ENCODE results near the gene NMRK1.
A peak's percentile ranks its signal among the peaks of the same experiment; 100 is the strongest.

Gene NMRK1

DNA sequence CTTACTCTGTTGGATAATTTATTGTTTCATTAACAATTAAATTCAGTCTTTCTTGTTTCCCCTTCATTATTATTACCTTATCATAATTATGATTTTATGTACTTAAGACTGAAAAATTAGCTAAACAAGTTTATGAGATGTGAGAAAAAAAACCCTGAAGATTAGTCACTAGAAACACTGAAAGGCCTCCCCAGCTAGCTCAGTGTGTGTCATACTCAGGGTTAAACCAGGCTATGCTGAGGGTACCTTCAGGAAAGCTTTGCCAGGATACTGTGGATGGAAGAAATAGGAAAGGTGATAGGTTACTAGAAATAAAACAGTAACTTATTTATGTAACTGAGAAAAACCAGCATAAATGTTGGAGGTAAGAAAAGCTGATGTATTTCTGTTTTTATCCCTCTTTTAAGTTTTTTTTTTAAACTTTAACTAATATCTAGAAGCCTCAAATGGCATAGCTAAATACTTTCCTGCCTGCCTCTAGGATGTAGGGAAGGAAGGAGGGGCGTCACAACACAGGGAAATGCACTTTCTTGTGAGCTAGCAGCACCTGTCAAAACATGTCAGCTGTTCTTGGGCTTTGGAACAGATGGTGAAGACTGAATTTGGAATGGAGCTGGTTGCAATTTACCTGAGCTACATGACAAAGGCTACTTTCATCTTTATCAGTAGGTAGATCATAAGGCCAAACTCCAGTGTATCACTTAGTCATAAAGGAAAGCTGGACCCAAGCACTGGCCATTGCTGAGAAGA, 24.2 kb downstream of the NMRK1 start:
- DNase-seq (ENCODE audit: low read depth): no peak

DNA sequence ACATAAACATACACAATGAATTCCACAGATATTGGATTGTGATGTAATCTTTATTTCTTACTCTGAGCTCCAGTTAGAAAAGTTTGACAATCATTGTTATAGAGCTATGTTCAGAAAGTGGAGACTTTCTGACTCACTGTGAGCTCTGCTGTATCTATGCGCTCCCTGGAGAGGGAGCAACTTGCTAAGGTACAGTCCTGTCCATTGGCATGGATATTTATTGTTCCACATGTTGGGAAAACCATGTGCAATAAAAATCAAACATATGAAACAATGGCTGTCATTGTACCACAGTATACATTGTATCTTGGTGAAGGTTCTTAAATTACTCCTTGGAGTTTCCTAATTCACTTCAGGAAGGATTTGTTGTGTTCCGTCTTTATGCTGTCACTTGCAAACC, 26.8 kb downstream of the NMRK1 start:
- no peak for DNase-seq (ENCODE audit: low read depth)

DNA sequence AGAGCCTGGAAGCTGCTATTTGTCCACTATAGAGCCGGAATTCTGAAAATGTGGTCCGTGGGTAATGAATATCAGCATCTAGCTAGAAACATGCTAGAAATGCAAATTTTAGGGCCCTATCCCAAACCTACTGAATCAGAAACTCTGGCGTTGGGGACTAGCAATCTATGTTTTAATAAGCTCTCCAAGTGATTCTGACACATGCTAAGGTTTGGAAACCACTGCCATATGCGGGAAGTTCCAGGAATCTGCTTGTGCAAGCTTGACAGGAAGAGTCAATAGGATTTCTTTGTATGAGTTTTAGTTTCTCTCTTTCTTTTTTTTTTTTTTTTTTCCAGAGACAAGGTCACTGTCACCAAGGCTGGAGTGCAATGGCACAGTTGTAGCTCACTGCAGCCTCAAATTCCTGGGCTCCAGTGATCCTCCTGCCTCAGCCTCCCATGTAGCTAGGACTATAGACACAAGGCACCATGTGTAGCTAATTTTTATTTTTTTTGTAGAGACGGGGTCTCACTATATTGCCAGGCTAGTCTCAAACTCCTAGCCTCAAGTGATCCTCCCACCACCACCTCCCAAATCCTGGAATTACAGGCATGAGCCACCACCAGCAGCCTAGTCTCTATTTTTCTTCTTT, 33.5 kb downstream of the NMRK1 start:
- DNase-seq (ENCODE audit: low read depth): no peak

DNA sequence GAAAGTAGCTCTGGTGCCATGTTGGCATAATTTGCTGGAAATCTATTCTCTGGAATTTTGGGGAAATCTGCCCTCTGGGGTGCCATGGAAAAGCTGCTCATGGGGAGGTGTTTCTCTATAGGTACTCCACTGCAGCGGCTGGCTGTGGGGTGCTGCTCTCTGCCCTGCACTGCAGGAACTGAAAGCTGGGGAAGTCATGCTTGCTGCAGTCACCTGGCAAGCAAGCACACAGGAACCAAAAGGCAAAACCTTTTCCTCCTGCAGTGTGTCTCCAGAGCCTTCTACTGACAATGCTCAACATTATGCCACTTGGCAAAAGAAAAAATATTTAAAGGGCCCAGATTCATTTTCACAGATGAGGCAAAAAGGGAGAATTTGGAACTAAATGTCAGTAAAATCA, 34.1 kb downstream of the NMRK1 start:
- no peak for DNase-seq (ENCODE audit: low read depth)

DNA sequence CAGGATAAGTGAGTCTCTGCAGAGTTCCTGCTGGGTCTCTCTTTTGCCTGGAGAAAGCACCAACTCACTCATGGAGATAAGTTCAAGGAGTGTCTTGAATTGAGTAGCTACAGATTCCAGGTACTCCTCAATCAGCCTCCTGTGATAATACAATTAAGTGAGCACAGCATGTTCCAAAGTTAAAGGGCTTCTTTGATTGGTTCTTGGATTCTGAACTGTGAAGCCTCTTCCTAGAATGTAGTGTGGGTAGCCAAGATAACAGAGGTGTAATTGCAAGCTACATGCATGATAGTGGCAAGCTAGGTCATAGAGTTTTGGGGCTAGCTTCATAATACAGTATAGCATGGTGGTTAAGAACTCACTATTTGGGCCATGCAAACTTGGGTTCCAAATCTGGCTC, 36.7 kb downstream of the NMRK1 start:
- DNase-seq (ENCODE audit: low read depth): no peak

DNA sequence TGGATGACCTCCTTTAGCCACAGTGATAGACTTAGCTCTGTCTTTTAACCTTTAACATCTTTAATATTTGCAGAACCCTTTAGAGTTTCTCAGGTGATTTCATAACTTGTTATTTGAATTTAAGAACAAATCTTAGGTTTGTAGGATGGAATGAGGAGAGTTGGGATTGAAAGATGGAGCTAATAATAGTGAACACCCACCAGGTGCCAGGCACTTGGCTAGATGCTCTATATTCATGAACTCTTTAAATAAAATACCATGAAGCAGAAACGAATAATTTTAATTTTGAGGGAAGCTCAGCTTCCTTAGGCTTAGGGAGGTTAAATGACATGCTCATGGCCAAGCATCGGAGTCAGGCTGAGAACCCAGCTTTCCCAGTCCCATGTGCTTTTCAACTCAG, 40.4 kb downstream of the NMRK1 start:
- no peak for DNase-seq (ENCODE audit: low read depth)

DNA sequence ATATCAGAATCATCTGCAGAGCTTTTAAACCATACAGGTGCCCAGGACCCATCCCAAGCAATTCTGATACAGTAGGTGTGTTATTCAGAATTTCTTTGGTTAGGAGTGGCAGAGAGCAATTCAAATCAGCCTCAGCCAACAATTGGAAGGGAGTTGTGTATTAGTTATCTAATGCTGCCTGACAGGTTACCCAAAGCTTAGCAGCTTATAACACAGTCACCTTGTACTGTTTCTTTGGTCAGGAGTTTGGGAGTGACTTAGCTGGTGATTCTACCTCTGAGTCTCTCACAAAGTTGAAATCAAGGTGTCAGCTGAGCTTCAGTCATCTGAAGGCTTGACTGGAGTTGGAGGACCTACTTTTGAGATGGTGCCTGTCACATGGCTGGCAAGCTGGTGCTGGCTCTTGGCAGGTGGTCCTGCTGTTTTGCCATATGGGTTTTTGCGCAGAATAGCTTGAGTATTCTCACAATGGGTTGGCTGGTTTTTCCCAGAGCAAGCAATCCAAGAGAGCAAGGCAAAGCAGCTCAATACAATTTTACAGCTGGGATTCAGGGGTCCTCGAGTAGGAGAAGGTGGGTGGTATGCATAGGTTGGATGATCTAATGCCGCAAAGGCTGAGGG, 41.1 kb downstream of the NMRK1 start:
- DNase-seq (ENCODE audit: low read depth): no peak

DNA sequence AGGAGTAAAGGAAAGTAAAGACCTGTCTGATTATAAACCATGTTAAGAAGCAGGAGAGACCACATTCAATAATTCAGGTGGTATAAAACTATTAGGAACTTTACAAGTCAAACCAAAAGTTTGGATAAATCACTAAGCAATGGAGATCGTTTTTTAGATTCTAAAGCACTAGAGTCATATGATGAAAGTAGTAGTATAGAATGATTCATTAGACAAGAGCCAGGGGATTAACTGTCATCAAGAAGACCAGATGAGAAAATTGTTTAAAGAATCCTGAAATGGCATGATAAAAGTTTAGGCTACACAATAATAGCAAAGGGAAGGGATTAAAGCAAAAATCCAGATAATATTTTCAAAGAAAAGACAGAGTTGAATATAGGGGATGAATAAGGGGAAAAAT, 46.9 kb downstream of the NMRK1 start:
- DNase-seq (ENCODE audit: low read depth): no peak

DNA sequence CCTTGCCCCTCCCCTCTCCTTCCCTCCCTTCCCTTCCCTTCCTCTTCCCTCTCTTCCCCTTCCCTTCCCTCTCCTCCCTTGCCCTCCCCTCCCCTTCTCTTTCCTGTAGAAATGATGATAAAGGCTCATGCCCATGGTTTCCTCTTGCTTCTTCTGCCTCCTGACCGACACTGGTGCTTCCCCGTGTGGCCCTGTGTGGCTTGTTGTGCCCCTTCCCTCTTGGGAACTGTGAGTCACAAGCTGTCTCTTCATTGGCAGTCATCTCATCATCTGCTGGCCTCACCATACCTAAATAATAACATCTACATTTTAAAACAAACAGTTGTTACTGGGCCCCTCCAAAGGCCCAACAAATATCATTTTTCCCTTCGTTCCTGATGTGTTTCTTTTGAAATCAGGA, 48.2 kb downstream of the NMRK1 start:
- DNase-seq (ENCODE audit: low read depth): no peak

DNA sequence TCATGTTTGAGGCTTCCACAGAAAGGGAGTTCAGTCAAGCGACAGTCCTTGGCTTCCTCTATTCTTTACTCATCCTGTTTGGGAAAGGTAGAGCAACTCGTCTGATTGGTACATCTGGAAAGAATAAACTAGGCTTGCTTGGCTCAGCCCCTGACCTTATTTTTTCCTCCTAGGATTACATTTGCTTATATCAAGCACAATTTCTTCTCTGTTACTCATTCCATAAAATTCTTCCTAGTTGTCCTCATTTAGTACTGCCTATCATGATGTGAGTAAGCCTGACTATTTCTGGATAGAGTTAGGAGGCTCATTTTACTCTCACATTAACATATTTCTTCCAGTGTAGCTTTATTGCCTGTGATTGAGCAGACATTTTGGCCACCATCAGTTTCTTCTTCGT, 48.9 kb downstream of the NMRK1 start:
- DNase-seq (ENCODE audit: low read depth): no peak

DNA sequence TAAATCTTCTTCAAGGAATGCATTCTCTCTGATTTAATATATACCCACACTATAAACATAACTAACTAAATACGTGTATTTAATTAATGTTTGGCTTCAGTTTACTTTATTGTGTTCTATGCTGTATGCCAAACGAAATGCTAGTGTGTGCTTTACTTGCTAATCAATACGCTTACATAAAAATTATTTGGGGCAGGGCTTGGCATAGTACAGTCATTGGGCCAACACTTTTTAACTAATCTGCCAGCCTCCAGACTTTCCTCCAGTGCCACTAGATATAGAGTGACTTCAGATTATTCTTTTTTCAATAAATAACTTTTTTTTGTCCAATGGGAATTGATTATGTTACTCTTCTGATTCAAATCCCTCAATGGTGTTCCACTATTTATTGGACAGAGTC, 51.2 kb downstream of the NMRK1 start:
- DNase-seq (ENCODE audit: low read depth): no peak

DNA sequence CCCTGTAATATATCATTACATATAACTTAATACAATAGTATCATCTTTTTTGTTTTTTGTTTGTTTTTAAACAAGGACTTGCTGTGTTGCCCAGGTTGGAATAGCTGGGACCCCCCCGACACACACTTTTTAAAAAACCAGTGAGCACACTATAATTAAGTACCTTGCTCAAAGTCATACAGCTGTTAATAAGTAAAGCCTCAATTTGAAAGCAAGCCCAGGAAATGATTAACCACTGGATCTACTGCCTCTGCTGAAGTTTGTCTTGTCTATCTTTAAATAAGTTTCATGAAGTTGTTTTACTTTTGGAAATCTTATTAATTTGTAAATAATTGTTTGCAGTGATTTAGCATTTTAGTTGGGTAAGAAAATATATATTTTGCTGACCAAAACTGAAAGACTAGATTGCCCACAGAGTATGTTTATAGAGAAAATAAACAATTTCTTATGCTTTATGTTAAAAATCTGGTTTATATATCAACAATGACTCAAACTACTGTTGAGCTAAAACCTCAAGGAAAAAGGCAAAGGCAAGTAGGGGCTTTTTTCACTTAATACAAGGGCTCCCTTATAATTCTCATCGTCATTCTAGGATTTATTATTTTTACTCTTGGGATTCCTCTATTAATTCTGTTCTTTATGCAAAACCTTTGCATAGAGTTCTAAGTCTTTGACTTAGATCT, 54.0 kb downstream of the NMRK1 start:
- no peak for DNase-seq (ENCODE audit: low read depth)

DNA sequence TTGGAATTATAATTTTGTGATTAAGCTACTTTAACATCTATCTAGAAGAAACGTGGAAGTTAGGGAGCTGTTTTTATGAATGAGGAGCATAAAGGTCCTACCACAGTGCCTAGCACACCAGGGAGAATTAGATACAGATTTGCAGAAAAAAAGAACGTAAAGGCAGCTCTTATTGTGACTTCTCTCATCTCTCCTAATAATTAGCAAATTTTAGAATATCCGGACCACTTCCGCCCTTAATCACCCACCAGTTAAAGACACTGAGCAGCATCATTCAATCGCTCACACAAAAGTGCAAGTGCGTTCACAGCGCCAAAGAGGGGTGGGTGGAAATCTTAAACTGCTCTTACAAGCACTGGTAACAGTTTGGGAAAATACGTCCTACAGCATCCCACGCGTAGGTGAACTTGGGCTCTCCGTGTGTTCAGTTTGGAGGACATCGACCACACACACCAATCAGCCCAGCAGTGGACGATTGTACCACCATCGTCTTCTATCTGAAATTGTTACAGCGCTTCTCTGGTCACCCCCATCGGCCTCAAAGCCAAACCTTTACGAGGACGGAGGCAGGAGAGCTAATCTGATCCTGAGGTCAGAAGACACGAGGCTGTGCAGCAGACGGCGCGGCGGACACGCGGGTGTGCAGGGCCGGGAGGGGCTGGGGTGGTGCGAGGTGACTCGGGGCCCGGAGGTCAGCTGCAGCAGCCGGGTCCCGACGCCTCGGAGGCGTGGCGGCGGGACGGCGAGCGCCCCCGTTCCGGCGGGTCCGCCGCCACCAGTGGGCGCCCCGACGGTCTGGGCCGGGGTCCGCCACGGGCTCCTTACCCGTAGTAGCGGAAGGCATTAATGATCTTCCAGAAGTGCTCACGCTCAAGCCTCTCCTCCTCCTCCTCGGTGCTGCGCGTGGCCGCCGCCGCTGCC, 60.5 kb downstream of the NMRK1 start:
- peak; percentile 53 for DNase-seq (ENCODE audit: low read depth)

DNA sequence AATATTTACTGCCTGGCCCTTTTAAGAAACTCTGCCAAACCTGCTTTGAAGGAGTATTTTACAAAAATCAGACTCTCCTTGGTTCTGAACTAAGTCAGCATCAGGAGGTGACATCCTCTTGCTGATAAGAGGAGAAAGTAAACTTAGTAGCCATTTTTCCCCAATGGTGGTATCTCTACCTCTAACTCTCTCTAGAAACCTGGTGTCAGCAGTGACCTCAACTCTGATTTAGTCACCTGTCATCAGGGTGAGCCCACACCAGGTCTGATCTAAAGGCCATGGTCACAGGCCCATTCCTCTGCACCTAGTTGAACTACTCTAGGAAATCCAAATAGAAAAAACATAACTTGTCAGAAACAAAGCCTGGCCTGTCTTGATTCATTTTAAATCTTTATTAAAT, 64.1 kb downstream of the NMRK1 start:
- DNase-seq (ENCODE audit: low read depth): no peak

DNA sequence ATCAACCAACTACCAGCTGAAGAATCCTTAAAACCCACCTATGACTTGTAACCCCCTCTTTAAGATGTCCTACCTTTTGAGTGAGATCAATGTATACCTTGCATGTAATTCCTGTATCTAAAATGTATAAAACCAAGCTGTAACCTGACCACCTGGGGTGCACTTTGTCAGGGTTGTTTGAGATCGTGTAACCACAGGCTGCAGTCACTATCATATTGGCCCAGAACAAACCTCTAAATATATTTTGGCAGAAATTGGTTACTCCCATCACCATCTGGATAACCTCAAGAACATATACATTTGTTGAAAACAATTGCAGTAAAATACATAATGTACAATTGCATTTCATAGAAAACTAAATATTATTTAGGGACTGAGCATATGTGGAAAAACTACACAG, 68.3 kb downstream of the NMRK1 start:
- DNase-seq (ENCODE audit: low read depth): no peak

DNA sequence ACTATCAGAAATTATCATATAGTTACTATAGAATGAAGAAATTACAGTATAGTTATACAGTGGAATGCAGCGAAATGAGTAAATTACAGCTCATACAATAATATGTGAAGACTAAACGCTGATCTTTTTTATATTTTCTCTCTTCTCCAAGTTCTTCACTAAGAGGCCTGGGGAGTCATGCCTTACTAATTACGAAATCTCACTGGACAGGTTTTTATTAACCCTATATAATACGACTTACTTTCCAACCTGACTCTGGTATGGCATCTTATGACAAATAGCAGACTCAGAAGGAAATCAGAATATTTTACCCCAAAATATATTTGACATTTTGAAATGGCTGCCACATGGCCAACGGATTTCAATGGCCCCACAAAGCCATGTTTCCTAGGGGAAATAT, 68.9 kb downstream of the NMRK1 start:
- DNase-seq (ENCODE audit: low read depth): no peak

DNA sequence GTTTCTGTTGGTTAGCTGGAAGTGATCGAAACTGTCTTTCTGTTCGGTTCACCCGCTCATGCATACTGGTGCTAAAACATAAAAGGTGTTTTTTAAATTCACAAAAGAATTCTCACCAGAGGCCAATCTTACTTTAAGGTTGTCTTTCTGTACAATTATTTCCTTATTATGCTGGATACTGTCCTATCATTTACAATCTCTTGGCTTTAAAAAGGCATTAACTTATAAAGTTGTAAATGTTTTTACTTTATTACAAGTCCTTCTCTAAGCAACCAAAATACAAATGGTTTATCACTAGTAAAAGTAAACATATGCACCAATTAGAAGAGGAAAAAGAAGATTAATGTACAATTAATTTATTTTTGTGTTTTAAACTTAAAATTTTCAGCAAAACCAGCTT, 70.6 kb downstream of the NMRK1 start:
- no peak for DNase-seq (ENCODE audit: low read depth)

DNA sequence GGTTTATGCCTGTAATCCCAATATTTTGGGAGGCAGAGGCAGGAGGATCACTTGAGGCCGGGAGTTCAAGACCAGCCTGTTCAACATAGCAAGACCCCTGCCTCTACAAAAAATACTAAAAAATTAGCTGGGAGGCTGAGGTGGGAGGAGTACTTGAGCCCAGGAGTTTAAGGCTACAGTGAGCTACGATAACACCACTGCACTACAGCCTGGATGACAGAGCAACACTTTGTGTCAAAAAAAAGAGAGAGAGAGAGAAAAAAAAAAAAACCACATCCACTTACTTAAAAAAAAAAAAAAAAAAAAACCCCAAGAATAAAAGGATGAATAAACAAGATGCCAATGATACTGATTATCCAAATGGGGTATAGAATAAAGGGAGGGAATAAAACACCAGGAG, 74.2 kb downstream of the NMRK1 start:
- no peak for DNase-seq (ENCODE audit: low read depth)
